H1 (cell line): ENCODE measurements around the gene TGM2. TPM values are rescaled to one million over a fixed set of nuclear protein-coding genes. Genes with fewer than 3 reads are reported as not detected.

Source experiments
- CTCF ChIA-PET: fragments of 300-600 bp; sonication (Branson Sonifier 250); formaldehyde crosslinking; loops from one replicate; lab custom pipeline; 2021; ENCODE audit not compliant: partially characterized antibody; lab: Charles Lee
- POLR2A ChIA-PET: fragments of 300-600 bp; sonication (Branson Sonifier 250); formaldehyde crosslinking; loops from one replicate; lab custom pipeline; 2021; ENCODE audit warnings: inconsistent platforms; ENCODE audit not compliant: partially characterized antibody; lab: Charles Lee
- DNase-seq, 2 experiments: peaks; one replicate each; pipeline versions ENCODE4 v3.0.0 to v3.0.0-alpha.2; 2010 to 2022; ENCODE audit warnings: low spot score in 2 of 2, low read depth in 1 of 2, mixed read lengths in 1 of 2
- FAIRE-seq: peaks from 2 replicates; lab custom pipeline; 2011; peaks lifted over from hg19 to GRCh38; lab: Jason Lieb, UNC
- H2AFZ ChIP-seq: 2 replicates; pipeline ENCODE4 v1.8.1; 2012; ENCODE audit warnings: low read length, inconsistent platforms
- H2AK5ac ChIP-seq: 2 replicates; pipeline ENCODE4 v1.6.1; 2013; ENCODE audit warnings: low read depth, low read length
- H2BK120ac ChIP-seq: replicated peaks from 2 replicates; pipeline ENCODE3; 2013; ENCODE audit warnings: low read depth, low read length, inconsistent platforms
- H2BK12ac ChIP-seq: 2 replicates; pipeline ENCODE4 v1.6.1; 2013; ENCODE audit warnings: low read depth, low read length
- H2BK15ac ChIP-seq: 2 replicates; pipeline ENCODE4 v1.6.1; 2013; ENCODE audit warnings: low read length
- H2BK20ac ChIP-seq: 2 replicates; pipeline ENCODE4 v1.6.1; 2013; ENCODE audit warnings: low read length
- H2BK5ac ChIP-seq: 2 replicates; pipeline ENCODE4 v1.6.1; 2013; ENCODE audit warnings: low read depth, low read length
- H3K14ac ChIP-seq: 2 replicates; pipeline ENCODE4 v1.6.1; 2013; ENCODE audit warnings: inconsistent platforms; ENCODE audit not compliant: insufficient read length
- H3K18ac ChIP-seq: 2 replicates; pipeline ENCODE4 v1.6.1; 2013; ENCODE audit warnings: low read length; ENCODE audit errors: extremely low read depth
- H3K23ac ChIP-seq: 2 replicates; pipeline ENCODE4 v1.6.1; 2013; ENCODE audit warnings: inconsistent platforms; ENCODE audit not compliant: insufficient read length
- H3K23me2 ChIP-seq: 2 replicates; pipeline ENCODE4 v1.6.1; 2013; ENCODE audit warnings: low read depth, low read length
- H3K27ac ChIP-seq: 2 replicates; pipeline ENCODE4 v1.6.1; 2011; ENCODE audit warnings: low read depth, low read length, inconsistent platforms
- H3K27me3 ChIP-seq, 4 experiments: replicated peaks in 1 of 4; 1 replicate in 1 of 4; 2 replicates in 3 of 4; pipeline versions ENCODE4 v1.6.1 to v1.8.1; 2011 to 2013; ENCODE audit warnings: low read length in 3 of 4, mild to moderate bottlenecking in 3 of 4, inconsistent platforms in 2 of 4, mixed read lengths in 2 of 4, moderate library complexity in 1 of 4; ENCODE audit not compliant: control insufficient read depth in 3 of 4, insufficient read depth in 3 of 4; ENCODE audit errors: extremely low read depth in 1 of 4
- H3K36me3 ChIP-seq, 4 experiments: 2 replicates each; pipeline versions ENCODE4 v1.6.1 to v1.8.1; 2011 to 2013; ENCODE audit warnings: mild to moderate bottlenecking in 4 of 4, low read length in 3 of 4, moderate library complexity in 2 of 4, control low read depth in 1 of 4, inconsistent platforms in 1 of 4; ENCODE audit not compliant: insufficient read depth in 4 of 4, control insufficient read depth in 2 of 4
- H3K4ac ChIP-seq: replicated peaks from 2 replicates; pipeline ENCODE3; 2013; ENCODE audit warnings: low read length, low read depth, mixed read lengths, inconsistent platforms; ENCODE audit not compliant: insufficient read length
- H3K4me1 ChIP-seq, 4 experiments: replicated peaks in 1 of 4; 1 replicate in 1 of 4; 2 replicates in 3 of 4; pipeline versions ENCODE4 v1.6.1 to v1.8.1; 2011 to 2013; ENCODE audit warnings: low read length in 3 of 4, inconsistent platforms in 2 of 4, mixed read lengths in 1 of 4; ENCODE audit not compliant: insufficient read depth in 4 of 4, control insufficient read depth in 3 of 4
- H3K4me2 ChIP-seq, 2 experiments: 2 replicates each; pipeline versions ENCODE4 v1.6.1 to v1.8.1; 2011 to 2013; ENCODE audit warnings: low read depth in 2 of 2, low read length in 2 of 2, control low read depth in 1 of 2, inconsistent platforms in 1 of 2, mild to moderate bottlenecking in 1 of 2; ENCODE audit not compliant: insufficient read depth in 1 of 2
- H3K4me3 ChIP-seq, 4 experiments: fragments of 200-600, 300-600 bp in 1 of 4; sonication (generic), shearing (Covaris generic), sonication (Bioruptor Twin) in 1 of 4; 2 replicates each; pipeline versions ENCODE4 v1.5.1 to v1.8.1; 2011 to 2016; ENCODE audit warnings: low read length in 4 of 4, low read depth in 3 of 4, control low read depth in 2 of 4, inconsistent platforms in 2 of 4, mild to moderate bottlenecking in 2 of 4, mixed read lengths in 1 of 4, moderate library complexity in 1 of 4; ENCODE audit not compliant: insufficient read depth in 2 of 4; ENCODE audit errors: extremely low read depth in 1 of 4
- H3K56ac ChIP-seq: replicated peaks from 2 replicates; pipeline ENCODE3; 2013; ENCODE audit warnings: low read depth, mild to moderate bottlenecking, mixed read lengths, low read length, inconsistent platforms; ENCODE audit not compliant: insufficient read length
- H3K79me1 ChIP-seq: 2 replicates; pipeline ENCODE4 v1.6.1; 2013; ENCODE audit warnings: low read depth, low read length, control low read depth
- H3K79me2 ChIP-seq, 2 experiments: 2 replicates each; pipeline versions ENCODE4 v1.6.1 to v1.8.1; 2012 to 2013; ENCODE audit warnings: low read length in 2 of 2, mild to moderate bottlenecking in 2 of 2, inconsistent platforms in 1 of 2; ENCODE audit not compliant: insufficient read depth in 2 of 2, control insufficient read depth in 1 of 2
- H3K9ac ChIP-seq, 4 experiments: replicated peaks in 1 of 4; 1 replicate in 1 of 4; 2 replicates in 3 of 4; pipeline versions ENCODE4 v1.6.1 to v1.8.1; 2011 to 2013; ENCODE audit warnings: low read depth in 3 of 4, low read length in 3 of 4, control low read depth in 2 of 4, mild to moderate bottlenecking in 2 of 4, moderate library complexity in 2 of 4, inconsistent platforms in 1 of 4; ENCODE audit errors: extremely low read depth in 1 of 4
- H3K9me3 ChIP-seq, 2 experiments: 2 replicates each; pipeline versions ENCODE4 v1.6.1 to v1.8.1; 2012 to 2013; ENCODE audit warnings: mild to moderate bottlenecking in 2 of 2, moderate library complexity in 2 of 2, control low read depth in 1 of 2, inconsistent platforms in 1 of 2, low read depth in 1 of 2, low read length in 1 of 2, mixed read lengths in 1 of 2; ENCODE audit not compliant: insufficient read depth in 2 of 2
- H4K20me1 ChIP-seq, 2 experiments: replicated peaks in 1 of 2; 2 replicates each; pipeline versions ENCODE3 to v1.8.1; 2011 to 2013; ENCODE audit warnings: inconsistent platforms in 2 of 2, low read length in 2 of 2, mild to moderate bottlenecking in 1 of 2; ENCODE audit not compliant: insufficient read depth in 2 of 2, control insufficient read depth in 1 of 2
- H4K5ac ChIP-seq: 2 replicates; pipeline ENCODE4 v1.6.1; 2013; ENCODE audit warnings: low read length, low read depth, mixed read lengths, inconsistent platforms; ENCODE audit not compliant: insufficient read length
- H4K8ac ChIP-seq: 2 replicates; pipeline ENCODE4 v1.8.0; 2013; ENCODE audit warnings: mild to moderate bottlenecking, moderate library complexity, low read length, inconsistent platforms; ENCODE audit not compliant: insufficient read depth; ENCODE audit errors: extremely low read depth
- H4K91ac ChIP-seq: replicated peaks from 2 replicates; pipeline ENCODE3; 2013; ENCODE audit warnings: low read length, mixed read lengths, inconsistent platforms; ENCODE audit not compliant: insufficient read length
- ASH2L ChIP-seq: fragments of 200-600, 300-600 bp; sonication (generic); IDR thresholded peaks from one replicate; pipeline ENCODE4 v1.7.1; 2017; ENCODE audit warnings: low read length
- CTBP2 ChIP-seq: IDR thresholded peaks from 2 replicates; pipeline ENCODE4 v1.7.0; 2011; ENCODE audit warnings: borderline replicate concordance, mild to moderate bottlenecking, moderate library complexity, mixed read lengths, low read length; ENCODE audit not compliant: insufficient read depth, insufficient read length
- CTCF ChIP-seq, 3 experiments: IDR thresholded peaks; 1 replicate in 2 of 3; 2 replicates in 1 of 3; pipeline versions ENCODE4 v1.5.1 to v1.6.1; 2011; ENCODE audit warnings: low read length in 3 of 3, mild to moderate bottlenecking in 3 of 3, inconsistent platforms in 2 of 3, low read depth in 1 of 3, moderate library complexity in 1 of 3; ENCODE audit not compliant: insufficient read depth in 1 of 3; ENCODE audit errors: control extremely low read depth in 1 of 3
- GABPA ChIP-seq: IDR thresholded peaks from 2 replicates; pipeline ENCODE4 v1.6.1; 2011; ENCODE audit warnings: mild to moderate bottlenecking, low read length, moderate library complexity, borderline replicate concordance; ENCODE audit not compliant: insufficient read depth
- JUN ChIP-seq: IDR thresholded peaks from 2 replicates; pipeline ENCODE4 v1.6.1; 2011; ENCODE audit warnings: low read depth, mild to moderate bottlenecking, improper control_type of control experiment, low read length
- NRF1 ChIP-seq: IDR thresholded peaks from 2 replicates; pipeline ENCODE4 v1.6.1; 2011; ENCODE audit warnings: mild to moderate bottlenecking, low read depth, low read length, improper control_type of control experiment
- RXRA ChIP-seq: IDR thresholded peaks from 2 replicates; pipeline ENCODE4 v1.6.1; 2011; ENCODE audit warnings: low read depth, mild to moderate bottlenecking, low read length, moderate library complexity; ENCODE audit not compliant: insufficient read depth
- SAP30 ChIP-seq: fragments of 300-600 bp; sonication (generic); IDR thresholded peaks from 2 replicates; pipeline ENCODE4 v1.7.1; 2012; ENCODE audit warnings: low read length, moderate library complexity, mild to moderate bottlenecking, inconsistent platforms; ENCODE audit not compliant: insufficient read depth, insufficient replicate concordance
- TAF7 ChIP-seq: optimal IDR thresholded peaks from 2 replicates; pipeline ENCODE3; 2011; ENCODE audit warnings: low read depth, mild to moderate bottlenecking, inconsistent platforms, low read length, moderate library complexity, borderline replicate concordance
- TBP ChIP-seq: IDR thresholded peaks from 2 replicates; pipeline ENCODE4 v1.6.1; 2011; ENCODE audit warnings: low read depth, low read length, improper control_type of control experiment
- WGBS, 2 experiments: shearing (Covaris generic) in 1 of 2; methylation state at CpG; one replicate each; pipeline versions ENCODE4 v1.1.6 to v1.1.7; 2013 to 2015; ENCODE audit warnings: low lambda C conversion rate in 2 of 2, mixed read lengths in 2 of 2, inconsistent platforms in 1 of 2, low coverage in 1 of 2, missing lambda C conversion rate in 1 of 2; ENCODE audit not compliant: insufficient replicate concordance in 2 of 2, insufficient coverage in 1 of 2, insufficient read length in 1 of 2; ENCODE audit errors: extremely low coverage in 1 of 2, missing lambda C conversion rate in 1 of 2; 5-methylcytosine and 5-hydroxymethylcytosine counted together
- polyA plus RNA-seq, 7 experiments: library from polyadenylated mRNA; depleted of rRNA in 3 of 7; stranded (reverse) in 5 of 7; unstranded in 2 of 7; fragments of >200 nt in 5 of 7; fragments of 200-250 nt in 2 of 7; gene quantifications; 1 replicate in 5 of 7; 2 replicates in 1 of 7; 4 replicates in 1 of 7; pipeline versions ENCODE4 v1.2.1 to v1.2.3, GENCODE V29; 2011 to 2013; ENCODE audit warnings: missing spikeins in 2 of 7, mixed read lengths in 2 of 7
- total RNA-seq: library from RNA; stranded (reverse); fragmentation: NEBNext Ultra II Directional; extraction: Animal tissue kit (Norgen Biotek cat#: 25700); gene quantifications from 2 replicates; pipeline ENCODE4 v1.2.1, GENCODE V29; 2021

TGM2 gene
- total and polyA plus RNA-seq, 2 of the 8 experiments (the other 6 are each of a cell fraction or from before 2014, with no cell fraction given), result 0.86 to 1.0 TPM

- no peak overlapping the region for H2AFZ ChIP-seq
- H2BK120ac ChIP-seq, result no peak overlapping the region
- no peak overlapping the region for H3K4me2 ChIP-seq
- H4K5ac ChIP-seq, result no peak overlapping the region
- H2AK5ac ChIP-seq, result no peak overlapping the region
- no peaks in the 10 kb centered on the region for H3K9me3 ChIP-seq
- H3K23me2 ChIP-seq, result no peaks in the 10 kb centered on the region
- FAIRE-seq, result no peak
- no peak overlapping the region for H2BK12ac ChIP-seq
- H2BK15ac ChIP-seq, result no peak overlapping the region
- no peaks in the 10 kb centered on the region for H3K79me2 ChIP-seq
- H2BK20ac ChIP-seq, result no peak overlapping the region
- ChIA-PET POLR2A (no interaction called here), CTCF (interaction anchor here (1.5 kb wide), 1 partner anchor 146 kb away, joined by 3 read pairs; no protein-coding TSS in a partner anchor)
- no peaks in the 10 kb centered on the region for H3K4me1 ChIP-seq
- no peaks in the 10 kb centered on the region for H3K79me1 ChIP-seq
- no peaks in the 10 kb centered on the region for H4K20me1 ChIP-seq
- no peak overlapping the region for H4K8ac ChIP-seq
- no peak overlapping the region for H3K4me3 ChIP-seq
- TF ChIP-seq SAP30 (no peak), RXRA (no peak), TBP (no peak), TAF7 (no peak), CTCF (IDR thresholded peaks at IDR 0.05; ENCODE audit: control extremely low read depth in 1 of 3, insufficient read depth in 1 of 3, low read depth in 1 of 3, low read length in 3 of 3) (no peak), ASH2L (no peak), GABPA (no peak), CTBP2 (no peak), NRF1 (no peak), JUN (no peak)
- no peak overlapping the region for H3K56ac ChIP-seq
- H3K23ac ChIP-seq, result no peak overlapping the region
- WGBS, 2 experiments, result 96% methylated on average over 2 of the region's 2 CpGs; no CpG with 5 or more reads in 1 of the 2 experiments
- no peak overlapping the region for H3K27ac ChIP-seq
- DNase-seq, result no peak
- no peaks in the 10 kb centered on the region for H3K36me3 ChIP-seq
- no peak overlapping the region for H2BK5ac ChIP-seq
- H3K27me3 ChIP-seq, result no peaks in the 10 kb centered on the region
- H4K91ac ChIP-seq, result no peak overlapping the region
- H3K18ac ChIP-seq, result no peak overlapping the region
- H3K14ac ChIP-seq, result no peak overlapping the region
- no peak overlapping the region for H3K4ac ChIP-seq
- H3K9ac ChIP-seq, result no peak overlapping the region
Observed at GRCh38 chr20:38203981-38204357, 38.9 kb upstream of the TGM2 start.
